K562 (cell line): ENCODE data around the gene NPB. TPM values are rescaled to one million over a fixed set of nuclear protein-coding genes. Genes with fewer than 3 reads are reported as not detected.
A peak's percentile ranks its signal among the peaks of the same experiment; 100 is the strongest.

Source experiments
- AFF1 ChIP-seq, 2 experiments: fragments of 450-650 bp; IDR thresholded peaks; 2 replicates each; pipeline ENCODE4 v1.6.1; 2018; ENCODE audit warnings: mild to moderate bottlenecking in 2 of 2, low read depth in 1 of 2; ENCODE audit not compliant: partially characterized antibody in 2 of 2
- GTF2B ChIP-seq: IDR thresholded peaks from 2 replicates; pipeline ENCODE4 v1.6.1; 2011; ENCODE audit not compliant: insufficient read length; ENCODE audit errors: extremely low read depth
- HDAC2 ChIP-seq: fragments of 450-650 bp; IDR thresholded peaks from 2 replicates; pipeline ENCODE4 v1.6.1; 2016; ENCODE audit warnings: mild to moderate bottlenecking
- HINFP ChIP-seq: fragments of 450-650 bp; conservative IDR thresholded peaks from 2 replicates; pipeline ENCODE4 v1.6.1; 2016; ENCODE audit warnings: missing genetic modification characterization, low read depth, mild to moderate bottlenecking, control low read depth, missing compliant biosample characterization
- KDM2B ChIP-seq: fragments of 250-450 bp; sonication (Bioruptor Pico); IDR thresholded peaks from 2 replicates; pipeline ENCODE4 v1.8.0; 2021; ENCODE audit warnings: mild to moderate bottlenecking, moderate library complexity
- MEIS2 ChIP-seq: fragments of 450-650 bp; IDR thresholded peaks from 2 replicates; pipeline ENCODE4 v1.6.1; 2014; ENCODE audit warnings: mild to moderate bottlenecking; ENCODE audit not compliant: partially characterized antibody
- MTA3 ChIP-seq: fragments of 450-650 bp; formaldehyde crosslinking; IDR thresholded peaks from 2 replicates; pipeline ENCODE4 v1.6.1; 2017; ENCODE audit warnings: mild to moderate bottlenecking, borderline replicate concordance
- NR0B1 ChIP-seq: fragments of 450-650 bp; IDR thresholded peaks from one replicate; pipeline ENCODE4 v1.6.1; 2018; ENCODE audit warnings: mild to moderate bottlenecking, moderate library complexity; ENCODE audit not compliant: partially characterized antibody
- PRMT5 ChIP-seq: sonication (generic); formaldehyde crosslinking; IDR thresholded peaks from 2 replicates; pipeline ENCODE4 v1.5.0; 2020; ENCODE audit warnings: missing genetic modification reagents
- RUNX1 ChIP-seq: sonication (generic); IDR thresholded peaks from 2 replicates; pipeline ENCODE4 v1.6.1; 2016; ENCODE audit warnings: antibody characterized with exemption, low read depth
- TEAD2 ChIP-seq: fragments of 450-650 bp; IDR thresholded peaks from 2 replicates; pipeline ENCODE4 v1.6.1; 2016; ENCODE audit warnings: missing genetic modification characterization, control low read depth, missing compliant biosample characterization
- ZNF146 ChIP-seq: IDR thresholded peaks from one replicate; pipeline ENCODE4 v1.6.1; 2018; ENCODE audit warnings: missing compliant biosample characterization; ENCODE audit not compliant: unreplicated experiment
- ZNF561 ChIP-seq: fragments of 450-650 bp; formaldehyde crosslinking; conservative IDR thresholded peaks from 2 replicates; pipeline ENCODE4 v1.4.0; 2020; ENCODE audit warnings: mild to moderate bottlenecking, moderate library complexity
- polyA plus RNA-seq, 8 experiments: library from polyadenylated mRNA; depleted of rRNA in 4 of 8; stranded (reverse) in 5 of 8; unstranded in 3 of 8; fragments of >200 nt; fragmentation: Nextera tagmentation in 2 of 8; fragmentation: Illumina TruSeq in 1 of 8; extraction: Ambion mirVana in 2 of 8; extraction: Trizol in 1 of 8; gene quantifications; 2 replicates each; pipeline versions ENCODE4 v1.2.1 to v1.2.3, GENCODE V29; 2011 to 2014; ENCODE audit warnings: inconsistent platforms in 1 of 8, missing spikeins in 1 of 8
- total RNA-seq, 7 experiments: library from RNA; depleted of rRNA in 6 of 7; stranded (reverse); fragments of >200 nt in 6 of 7; fragmentation: Illumina TruSeq in 2 of 7; extraction: Trizol in 2 of 7; gene quantifications; 2 replicates each; pipeline versions ENCODE4 v1.2.1 to v1.2.3, GENCODE V29; 2011 to 2021; ENCODE audit warnings: low replicate concordance in 1 of 7
- TF ChIP-seq, protein P1 (sequence below): sonication (generic); formaldehyde crosslinking; IDR thresholded peaks from 2 replicates; pipeline ENCODE4 v1.8.0; 2022; ENCODE audit warnings: mild to moderate bottlenecking, missing genetic modification reagents, borderline replicate concordance
- TF ChIP-seq, protein P2 (sequence below): fragments of 250-450 bp; sonication (Bioruptor Pico); IDR thresholded peaks from 2 replicates; pipeline ENCODE4 v1.5.0; 2020; ENCODE audit warnings: mild to moderate bottlenecking

Gene NPB
- total and polyA plus RNA-seq, 9 of the 15 experiments (the other 6 are each of a cell fraction or from before 2014, with no cell fraction given) = 0.03 to 0.61 (median 0.14) TPM; not detected in 2

DNA sequence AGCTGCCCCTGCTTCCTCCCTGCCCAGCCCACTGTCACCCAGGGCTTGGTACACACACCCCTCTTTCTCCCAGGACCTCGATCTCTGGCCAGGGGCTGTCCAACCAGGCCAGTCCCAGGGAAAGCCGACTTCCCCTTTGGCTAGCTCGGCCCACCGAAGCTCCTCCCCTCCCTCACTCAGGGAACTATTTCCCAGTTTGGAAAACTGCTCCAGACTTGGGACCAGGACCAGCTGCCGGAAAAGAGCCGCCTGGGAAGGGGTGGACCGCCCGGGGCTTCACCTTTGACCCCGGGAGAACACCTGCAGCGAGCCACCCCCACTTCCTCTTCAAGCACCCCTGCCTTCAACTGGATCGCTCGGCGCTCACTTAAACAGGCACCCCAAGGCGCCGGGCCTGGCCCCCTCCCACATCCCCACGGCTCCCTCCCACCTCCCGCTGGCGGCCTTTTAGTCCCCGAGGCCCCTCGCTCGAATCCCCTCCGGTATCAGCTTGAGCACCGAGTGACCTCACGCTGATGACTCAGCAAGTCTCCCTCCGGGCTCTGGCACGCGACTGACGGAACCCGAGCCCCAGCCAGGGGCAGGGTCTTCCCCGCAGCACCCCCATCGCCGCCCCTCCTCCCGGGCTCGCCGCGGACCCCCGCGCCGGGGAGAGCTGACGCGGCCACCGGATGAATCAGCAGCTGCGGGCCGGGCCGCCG, 24.6 kb downstream of the NPB start (continued):
- no peak for TF ChIP-seq RUNX1
- TF ChIP-seq MEIS2 = no peak
- TF ChIP-seq HINFP (tag) = no peak
- TF ChIP-seq NR0B1 = no peak
- no peak for TF ChIP-seq GTF2B
- no peak for TF ChIP-seq TEAD2
- TF ChIP-seq HDAC2 = peak; percentile 66
- no peak for TF ChIP-seq AFF1 (IDR thresholded peaks at IDR 0.05; ENCODE audit: low read depth in 1 of 2, partially characterized antibody in 2 of 2)
- TF ChIP-seq PRMT5 (CRISPR knock-in tag) = no peak
- no peak for TF ChIP-seq ZNF146 (CRISPR knock-in tag)
- TF ChIP-seq, protein P1, sequence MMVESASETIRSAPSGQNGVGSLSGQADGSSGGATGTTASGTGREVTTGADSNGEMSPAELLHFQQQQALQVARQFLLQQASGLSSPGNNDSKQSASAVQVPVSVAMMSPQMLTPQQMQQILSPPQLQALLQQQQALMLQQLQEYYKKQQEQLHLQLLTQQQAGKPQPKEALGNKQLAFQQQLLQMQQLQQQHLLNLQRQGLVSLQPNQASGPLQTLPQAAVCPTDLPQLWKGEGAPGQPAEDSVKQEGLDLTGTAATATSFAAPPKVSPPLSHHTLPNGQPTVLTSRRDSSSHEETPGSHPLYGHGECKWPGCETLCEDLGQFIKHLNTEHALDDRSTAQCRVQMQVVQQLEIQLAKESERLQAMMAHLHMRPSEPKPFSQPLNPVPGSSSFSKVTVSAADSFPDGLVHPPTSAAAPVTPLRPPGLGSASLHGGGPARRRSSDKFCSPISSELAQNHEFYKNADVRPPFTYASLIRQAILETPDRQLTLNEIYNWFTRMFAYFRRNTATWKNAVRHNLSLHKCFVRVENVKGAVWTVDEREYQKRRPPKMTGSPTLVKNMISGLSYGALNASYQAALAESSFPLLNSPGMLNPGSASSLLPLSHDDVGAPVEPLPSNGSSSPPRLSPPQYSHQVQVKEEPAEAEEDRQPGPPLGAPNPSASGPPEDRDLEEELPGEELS (CRISPR knock-in tag) = no peak
- TF ChIP-seq KDM2B = no peak
- TF ChIP-seq, protein P2, sequence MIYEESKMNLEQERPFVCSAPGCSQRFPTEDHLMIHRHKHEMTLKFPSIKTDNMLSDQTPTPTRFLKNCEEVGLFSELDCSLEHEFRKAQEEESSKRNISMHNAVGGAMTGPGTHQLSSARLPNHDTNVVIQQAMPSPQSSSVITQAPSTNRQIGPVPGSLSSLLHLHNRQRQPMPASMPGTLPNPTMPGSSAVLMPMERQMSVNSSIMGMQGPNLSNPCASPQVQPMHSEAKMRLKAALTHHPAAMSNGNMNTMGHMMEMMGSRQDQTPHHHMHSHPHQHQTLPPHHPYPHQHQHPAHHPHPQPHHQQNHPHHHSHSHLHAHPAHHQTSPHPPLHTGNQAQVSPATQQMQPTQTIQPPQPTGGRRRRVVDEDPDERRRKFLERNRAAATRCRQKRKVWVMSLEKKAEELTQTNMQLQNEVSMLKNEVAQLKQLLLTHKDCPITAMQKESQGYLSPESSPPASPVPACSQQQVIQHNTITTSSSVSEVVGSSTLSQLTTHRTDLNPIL (CRISPR knock-in tag) = no peak
- 0 out of 2 replicates have a peak, but pooled peaks have one; percentile 48 for TF ChIP-seq MTA3
- TF ChIP-seq ZNF561 (CRISPR knock-in tag) = no peak
